Islet of Langerhans (tissue), 1 donor: ENCODE results near the gene ZNF684.
"Not testable (repeated sequence)": the region's sequence is repeated elsewhere in the genome, so short reads cannot be mapped to it uniquely, and the experiment has no call there.

ENCODE experiments used
- FAIRE-seq: peaks from one replicate; lab custom pipeline; 2011; peaks lifted over from hg19 to GRCh38; lab: Jason Lieb, UNC

ZNF684 gene

GRCh38 chr1:40574805-40575204 lies 43.4 kb downstream of the ZNF684 start:
- not testable (repeated sequence) for FAIRE-seq

- no peak for FAIRE-seq
Observed at GRCh38 chr1:40575336-40575735, 43.9 kb downstream of the ZNF684 start.

GRCh38 chr1:40582116-40582515 lies 50.7 kb downstream of the ZNF684 start:
- FAIRE-seq: no peak

- no peak for FAIRE-seq
Observed at GRCh38 chr1:40583980-40584379, 52.5 kb downstream of the ZNF684 start.

GRCh38 chr1:40588586-40588985 lies 57.1 kb downstream of the ZNF684 start:
- no peak for FAIRE-seq

- no peak for FAIRE-seq
Observed at GRCh38 chr1:40592107-40592803, 60.8 kb downstream of the ZNF684 start.

- FAIRE-seq: no peak
Observed at GRCh38 chr1:40593449-40594186, 62.2 kb downstream of the ZNF684 start.

GRCh38 chr1:40594187-40594531 lies 62.7 kb downstream of the ZNF684 start:
- FAIRE-seq: no peak

- no peak for FAIRE-seq
Observed at GRCh38 chr1:40595623-40596022, 64.2 kb downstream of the ZNF684 start.
